HepG2 (cell line): Measurements from ENCODE around the gene SUPT4H1. TPM values are rescaled to one million over a fixed set of nuclear protein-coding genes. Genes with fewer than 3 reads are reported as not detected.

Experiments used
- AHR ChIP-seq: IDR thresholded peaks from 2 replicates; pipeline ENCODE4 v1.6.1; 2018; ENCODE audit warnings: missing genetic modification reagents, missing compliant biosample characterization
- ARID4A ChIP-seq: sonication (generic); formaldehyde crosslinking; IDR thresholded peaks from 2 replicates; pipeline ENCODE4 v1.5.0; 2020; ENCODE audit warnings: mild to moderate bottlenecking, missing genetic modification reagents, borderline replicate concordance
- CERS6 ChIP-seq: sonication (generic); formaldehyde crosslinking; IDR thresholded peaks from 2 replicates; pipeline ENCODE4 v1.5.0; 2020; ENCODE audit warnings: missing genetic modification reagents
- GLMP ChIP-seq: sonication (generic); formaldehyde crosslinking; IDR thresholded peaks from 2 replicates; pipeline ENCODE4 v1.9.0; 2021; ENCODE audit warnings: missing genetic modification reagents, mild to moderate bottlenecking, borderline replicate concordance
- GTF2F1 ChIP-seq: fragments of 150-350 bp; IDR thresholded peaks from 2 replicates; pipeline ENCODE4 v1.6.1; 2014; ENCODE audit warnings: low read length
- MYC ChIP-seq: sonication (generic); formaldehyde crosslinking; IDR thresholded peaks from 2 replicates; pipeline ENCODE4 v1.9.0; 2021; ENCODE audit warnings: missing genetic modification reagents, borderline replicate concordance
- PCBP1 ChIP-seq: fragments of 200-400 bp; formaldehyde crosslinking; IDR thresholded peaks from 2 replicates; pipeline ENCODE4 v1.6.1; 2017; ENCODE audit warnings: mild to moderate bottlenecking, low read depth, low read length, borderline replicate concordance
- PRDM4 ChIP-seq: sonication (generic); formaldehyde crosslinking; IDR thresholded peaks from 2 replicates; pipeline ENCODE4 v1.9.0; 2021; ENCODE audit warnings: missing genetic modification reagents, borderline replicate concordance
- RERE ChIP-seq: IDR thresholded peaks from 2 replicates; pipeline ENCODE4 v1.6.1; 2016; ENCODE audit warnings: low read depth, missing genetic modification reagents, missing compliant biosample characterization
- ZFY ChIP-seq: sonication (generic); formaldehyde crosslinking; IDR thresholded peaks from 2 replicates; pipeline ENCODE4 v1.4.0; 2020; ENCODE audit warnings: missing genetic modification reagents
- ZNF253 ChIP-seq: sonication (generic); formaldehyde crosslinking; IDR thresholded peaks from 2 replicates; pipeline ENCODE4 v1.8.0; 2022; ENCODE audit warnings: mild to moderate bottlenecking, missing genetic modification reagents, borderline replicate concordance
- ZNF607 ChIP-seq: sonication (generic); formaldehyde crosslinking; IDR thresholded peaks from 2 replicates; pipeline ENCODE4 v1.5.1; 2020; ENCODE audit warnings: missing genetic modification reagents, mild to moderate bottlenecking, borderline replicate concordance
- ZSCAN20 ChIP-seq: sonication (generic); formaldehyde crosslinking; IDR thresholded peaks from 2 replicates; pipeline ENCODE4 v1.4.0; 2020; ENCODE audit warnings: missing genetic modification reagents, mild to moderate bottlenecking, borderline replicate concordance
- ZSCAN25 ChIP-seq: sonication (generic); formaldehyde crosslinking; IDR thresholded peaks from 2 replicates; pipeline ENCODE4 v1.8.0; 2022; ENCODE audit warnings: mild to moderate bottlenecking, missing genetic modification reagents
- polyA plus RNA-seq, 8 experiments: library from polyadenylated mRNA; depleted of rRNA in 3 of 8; stranded (reverse) in 7 of 8; unstranded in 1 of 8; fragments of >200 nt; fragmentation: Illumina TruSeq in 4 of 8; extraction: Trizol in 4 of 8; gene quantifications; 2 replicates each; pipeline versions ENCODE4 v1.2.1 to v1.2.3, GENCODE V29; 2011 to 2016; ENCODE audit warnings: low read depth in 4 of 8, missing spikeins in 1 of 8, mixed read lengths in 1 of 8; ENCODE audit not compliant: insufficient read depth in 1 of 8
- total RNA-seq, 5 experiments: library from RNA; depleted of rRNA; stranded (reverse); fragments of >200 nt; fragmentation: Illumina TruSeq; extraction: Trizol; gene quantifications; 2 replicates each; pipeline ENCODE4 v1.2.3, GENCODE V29; 2016; ENCODE audit warnings: low read depth in 1 of 5

SUPT4H1 gene
- total and polyA plus RNA-seq, 2 of the 13 experiments (the other 11 are each of a cell fraction or from before 2014, with no cell fraction given), result 155 to 244 TPM

GRCh38 chr17:58383892-58384462, 32.0 kb upstream of the SUPT4H1 start (continued):
- no peak for TF ChIP-seq PCBP1
- TF ChIP-seq GLMP, result no peak
- TF ChIP-seq ZSCAN25 (CRISPR knock-in tag), result no peak
- TF ChIP-seq CERS6 (CRISPR knock-in tag), result no peak
- 0 out of 2 replicates have a peak, but pooled peaks have one; percentile 50 for TF ChIP-seq AHR
- TF ChIP-seq ZSCAN20 (CRISPR knock-in tag), result no peak
- no peak; the same call in 1 of the 2 replicates for TF ChIP-seq ZNF607 (CRISPR knock-in tag)
- TF ChIP-seq PRDM4 (CRISPR knock-in tag), result no peak
- no peak for TF ChIP-seq ZNF253
- TF ChIP-seq RERE (CRISPR knock-in tag), result no peak; the same call in none of the 2 replicates
- TF ChIP-seq MYC (CRISPR knock-in tag), result no peak
- no peak for TF ChIP-seq GTF2F1
- TF ChIP-seq ARID4A, result peak; percentile 13; the same call in 1 of the 2 replicates
- TF ChIP-seq ZFY (CRISPR knock-in tag), result no peak
